Measurements from ENCODE around the gene BAIAP2.
A peak's percentile ranks its signal among the peaks of the same experiment; 100 is the strongest.

Gene BAIAP2

GRCh38 chr17:81044764-81045589 lies 10.0 kb downstream of the BAIAP2 start:
- Histone ChIP-seq H3K27me3 (ENCODE audit: insufficient read depth, poor library complexity, severe bottlenecking) (no peaks in the 10 kb centered on the region), H3K4me1 (ENCODE audit: insufficient read depth, poor library complexity, severe bottlenecking) (peaks cover 65% of the 10 kb centered on the region), H3K36me3 (ENCODE audit: low read depth) (no peaks in the 10 kb centered on the region), H3K4me3 (ENCODE audit: severe bottlenecking) (no peak overlapping the region), H3K9me3 (ENCODE audit: severe bottlenecking) (no peaks in the 10 kb centered on the region), H3K27ac (ENCODE audit: poor library complexity, severe bottlenecking) (peak overlapping the region; percentile 89)
- ATAC-seq (ENCODE audit: low read depth) (no peak), DNase-seq (ENCODE audit: low spot score) (no peak)
- no peak for TF ChIP-seq CTCF (IDR thresholded peaks at IDR 0.05; ENCODE audit: poor library complexity, severe bottlenecking)

GRCh38 chr17:81045590-81046095 lies 10.7 kb downstream of the BAIAP2 start:
- ATAC-seq (ENCODE audit: low read depth) (no peak), DNase-seq (ENCODE audit: low spot score) (no peak)
- TF ChIP-seq CTCF (IDR thresholded peaks at IDR 0.05; ENCODE audit: poor library complexity, severe bottlenecking) = no peak
- no peaks in the 10 kb centered on the region for H3K27me3 ChIP-seq (ENCODE audit: insufficient read depth, poor library complexity, severe bottlenecking)
- peaks cover 62% of the 10 kb centered on the region for H3K4me1 ChIP-seq (ENCODE audit: insufficient read depth, poor library complexity, severe bottlenecking)
- H3K4me3 ChIP-seq (ENCODE audit: severe bottlenecking) = no peak overlapping the region
- H3K9me3 ChIP-seq (ENCODE audit: severe bottlenecking) = no peaks in the 10 kb centered on the region
- peak overlapping the region; percentile 89 for H3K27ac ChIP-seq (ENCODE audit: poor library complexity, severe bottlenecking)
- peaks cover 2% of the 10 kb centered on the region; the same call in 1 of the 2 replicates for H3K36me3 ChIP-seq (ENCODE audit: low read depth)

GRCh38 chr17:81046132-81046769 lies 11.3 kb downstream of the BAIAP2 start:
- Histone ChIP-seq H3K27ac (ENCODE audit: poor library complexity, severe bottlenecking) (peak overlapping the region; percentile 89), H3K9me3 (ENCODE audit: severe bottlenecking) (no peaks in the 10 kb centered on the region), H3K27me3 (ENCODE audit: insufficient read depth, poor library complexity, severe bottlenecking) (no peaks in the 10 kb centered on the region), H3K4me1 (ENCODE audit: insufficient read depth, poor library complexity, severe bottlenecking) (peaks cover 62% of the 10 kb centered on the region), H3K36me3 (ENCODE audit: low read depth) (peaks cover 7% of the 10 kb centered on the region; the same call in 1 of the 2 replicates), H3K4me3 (ENCODE audit: severe bottlenecking) (no peak overlapping the region)
- ATAC-seq (ENCODE audit: low read depth) = no peak
- no peak for TF ChIP-seq CTCF (IDR thresholded peaks at IDR 0.05; ENCODE audit: poor library complexity, severe bottlenecking)
- no peak for DNase-seq (ENCODE audit: low spot score)

GRCh38 chr17:81046770-81047359 lies 11.9 kb downstream of the BAIAP2 start:
- Histone ChIP-seq H3K36me3 (ENCODE audit: low read depth) (peaks cover 7% of the 10 kb centered on the region; the same call in 1 of the 2 replicates), H3K9me3 (ENCODE audit: severe bottlenecking) (no peaks in the 10 kb centered on the region), H3K4me3 (ENCODE audit: severe bottlenecking) (no peak overlapping the region), H3K27me3 (ENCODE audit: insufficient read depth, poor library complexity, severe bottlenecking) (no peaks in the 10 kb centered on the region), H3K27ac (ENCODE audit: poor library complexity, severe bottlenecking) (peak overlapping the region; percentile 89), H3K4me1 (ENCODE audit: insufficient read depth, poor library complexity, severe bottlenecking) (peaks cover 63% of the 10 kb centered on the region)
- no peak for DNase-seq (ENCODE audit: low spot score)
- no peak for ATAC-seq (ENCODE audit: low read depth)
- no peak for TF ChIP-seq CTCF (IDR thresholded peaks at IDR 0.05; ENCODE audit: poor library complexity, severe bottlenecking)
